ENCODE data around the gene SNX2.

SNX2 gene

GRCh38 chr5:122766130-122766529, 8.8 kb upstream of the SNX2 start:
- no peak for TF ChIP-seq Cebpa-rat (IDR thresholded peaks at IDR 0.05)
- no peak overlapping the region for H3K4me2 ChIP-seq
- no peaks in the 10 kb centered on the region for H3K36me3 ChIP-seq
- no peak overlapping the region for H3K27ac ChIP-seq
- no peak overlapping the region for H3K4me3 ChIP-seq
- H3K9ac ChIP-seq: no peak overlapping the region
- H3K9me3 ChIP-seq: no peaks in the 10 kb centered on the region
- no peaks in the 10 kb centered on the region for H3K4me1 ChIP-seq
- H3K27me3 ChIP-seq: no peaks in the 10 kb centered on the region
- no peaks in the 10 kb centered on the region for H4K20me1 ChIP-seq

DNA sequence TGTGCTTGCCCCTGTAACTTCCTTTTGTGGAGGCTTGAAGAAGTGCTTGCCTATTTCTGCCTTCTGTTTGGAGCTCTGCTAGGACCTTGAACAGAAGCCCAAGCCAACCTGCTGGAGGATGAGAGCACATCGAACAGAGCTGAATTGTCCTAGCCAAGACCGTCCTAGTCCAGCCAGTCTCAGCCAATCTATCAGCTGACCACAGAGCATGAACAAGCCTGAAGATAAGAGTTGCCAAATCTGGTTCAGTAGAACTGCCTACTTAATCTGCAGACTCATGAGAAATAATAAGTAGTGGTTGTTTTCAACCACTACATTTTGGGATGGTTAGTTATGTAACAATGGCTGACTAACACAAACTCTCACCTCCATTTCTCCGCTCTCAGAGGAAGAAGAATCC, 4.4 kb upstream of the SNX2 start:
- no peak overlapping the region for H3K27ac ChIP-seq
- no peak for TF ChIP-seq Cebpa-rat (IDR thresholded peaks at IDR 0.05)
- no peaks in the 10 kb centered on the region for H3K9me3 ChIP-seq
- no peak overlapping the region for H3K9ac ChIP-seq
- H3K4me3 ChIP-seq: no peak overlapping the region
- no peaks in the 10 kb centered on the region for H3K36me3 ChIP-seq
- no peaks in the 10 kb centered on the region for H3K4me1 ChIP-seq
- no peaks in the 10 kb centered on the region for H3K27me3 ChIP-seq
- H3K4me2 ChIP-seq: no peak overlapping the region
- no peaks in the 10 kb centered on the region for H4K20me1 ChIP-seq

DNA sequence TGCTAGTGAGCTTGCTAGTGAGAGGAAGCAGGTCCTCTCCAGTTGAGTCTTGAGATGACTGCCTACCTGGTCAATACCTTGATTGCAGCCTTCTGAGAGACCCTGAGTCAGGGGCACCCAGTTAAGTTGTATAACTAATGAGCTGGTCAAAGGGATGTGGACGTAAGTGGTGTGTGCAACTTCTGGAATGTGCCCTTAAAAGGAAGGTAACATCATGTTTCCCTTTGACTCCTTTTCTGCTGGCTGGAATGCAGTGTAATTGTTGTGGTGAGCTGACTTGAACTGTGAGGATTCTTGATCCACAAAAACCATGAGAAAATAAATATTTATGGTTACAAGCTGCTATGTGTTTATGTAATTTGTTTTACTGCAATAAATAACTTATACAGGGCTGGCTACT, 2.4 kb upstream of the SNX2 start:
- Histone ChIP-seq H3K27me3 (no peaks in the 10 kb centered on the region), H3K4me1 (peaks cover 5% of the 10 kb centered on the region), H3K9me3 (no peaks in the 10 kb centered on the region), H4K20me1 (peaks cover 16% of the 10 kb centered on the region), H3K4me2 (no peak overlapping the region), H3K36me3 (no peaks in the 10 kb centered on the region), H3K4me3 (no peak overlapping the region), H3K9ac (no peak overlapping the region), H3K27ac (no peak overlapping the region)
- no peak for TF ChIP-seq Cebpa-rat (IDR thresholded peaks at IDR 0.05)

DNA sequence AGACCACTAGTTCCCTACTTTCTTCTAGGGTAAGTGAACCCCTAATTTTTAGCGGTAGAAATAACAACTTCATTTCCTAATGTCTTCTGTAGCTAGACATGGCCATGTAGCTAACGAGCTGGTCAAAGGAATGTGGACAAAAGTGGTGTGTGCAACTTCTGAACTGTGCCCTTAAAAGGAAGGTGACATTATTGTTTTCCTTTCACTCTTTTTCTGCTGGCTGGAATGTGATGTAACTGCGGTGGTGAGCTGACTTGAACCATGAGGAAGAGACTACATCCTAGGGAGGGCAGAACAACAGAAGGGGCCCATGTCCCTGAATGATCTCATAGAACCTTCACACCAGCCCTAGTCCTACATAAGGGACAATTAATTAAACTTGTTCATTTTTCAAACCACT, 1.3 kb upstream of the SNX2 start:
- Histone ChIP-seq H3K4me3 (no peak overlapping the region), H3K9ac (no peak overlapping the region), H3K4me2 (no peak overlapping the region)

DNA sequence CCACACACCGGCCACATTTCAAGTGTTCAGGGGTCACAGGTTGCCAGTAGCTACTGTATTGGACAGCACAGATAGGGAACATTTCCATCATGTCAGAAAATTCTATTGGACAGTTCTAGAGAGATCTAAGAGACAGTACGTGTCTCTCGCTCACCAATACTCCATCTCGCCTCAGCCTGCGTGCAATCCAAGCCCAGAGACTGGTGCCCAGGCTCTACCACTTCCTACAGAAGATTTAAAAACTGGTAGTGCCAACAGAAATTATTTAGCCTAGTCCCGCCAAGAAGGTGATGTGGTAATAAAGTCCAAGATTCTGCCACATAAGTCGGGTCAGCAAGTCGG, 390 bp upstream of the SNX2 start:
- no peaks in the 10 kb centered on the region for H3K27me3 ChIP-seq
- H3K4me2 ChIP-seq: peak overlapping the region; percentile 80
- H3K4me3 ChIP-seq: peak overlapping the region; percentile 97
- H3K9me3 ChIP-seq: peaks cover 6% of the 10 kb centered on the region; the same call in 1 of the 2 replicates
- H3K36me3 ChIP-seq: peaks cover 7% of the 10 kb centered on the region
- no peak for TF ChIP-seq Cebpa-rat (IDR thresholded peaks at IDR 0.05)
- no peak overlapping the region for H3K27ac ChIP-seq
- peaks cover 37% of the 10 kb centered on the region for H4K20me1 ChIP-seq
- H3K9ac ChIP-seq: no peak overlapping the region
- peaks cover 17% of the 10 kb centered on the region for H3K4me1 ChIP-seq

More for the DNA sequence above, 1.3 kb upstream of the SNX2 start:
- Histone ChIP-seq H3K27ac (no peak overlapping the region), H3K4me1 (peaks cover 17% of the 10 kb centered on the region), H4K20me1 (peaks cover 28% of the 10 kb centered on the region), H3K9me3 (no peaks in the 10 kb centered on the region), H3K27me3 (no peaks in the 10 kb centered on the region), H3K36me3 (no peaks in the 10 kb centered on the region)
- no peak for TF ChIP-seq Cebpa-rat (IDR thresholded peaks at IDR 0.05)

DNA sequence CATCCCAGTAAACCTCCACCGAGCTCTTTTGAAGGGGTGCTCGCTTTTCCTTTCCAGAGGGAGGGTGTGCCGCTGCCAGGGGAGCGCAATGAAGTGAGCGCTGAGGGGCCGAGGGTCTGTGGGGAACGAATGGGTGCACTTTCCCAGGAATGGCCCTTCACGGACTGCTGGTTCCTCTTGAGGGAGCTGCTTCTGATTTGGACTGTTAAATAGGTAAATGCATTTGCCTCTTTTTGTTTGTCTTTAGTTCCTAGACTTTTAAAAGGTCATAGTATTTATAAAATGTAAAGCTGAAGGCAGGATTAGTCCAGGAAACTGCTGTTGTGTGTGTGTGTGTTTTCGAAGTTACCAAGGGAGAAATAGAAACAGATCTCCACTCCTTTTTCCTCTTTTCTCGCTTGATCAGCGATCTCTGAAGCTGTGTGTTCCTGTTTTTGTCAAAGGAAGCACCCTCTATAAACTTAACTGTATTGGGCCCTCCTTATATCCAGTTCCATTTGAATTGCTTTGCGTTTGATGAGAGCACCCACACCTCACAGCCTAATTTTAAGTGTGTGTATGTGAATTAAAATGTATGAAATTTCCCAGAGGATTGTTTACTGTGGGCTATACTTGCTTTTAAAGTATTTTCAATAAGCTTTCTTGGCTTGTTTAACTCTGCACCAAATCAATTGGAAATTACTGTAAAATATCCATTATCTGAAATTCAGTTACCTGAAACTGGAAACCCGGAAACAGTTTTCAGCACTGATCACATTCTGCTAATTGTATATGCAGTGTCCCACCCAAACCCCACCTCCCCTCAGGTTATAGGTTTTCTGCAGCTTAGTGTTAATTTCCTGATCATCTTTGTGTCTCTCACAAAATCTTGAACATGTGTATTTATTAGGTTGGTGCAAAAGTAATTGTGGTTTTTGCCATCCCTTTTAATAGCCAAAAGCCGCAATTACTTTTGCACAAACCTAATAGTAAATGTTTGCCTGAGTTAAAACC, 966 bp downstream of the SNX2 start:
- TF ChIP-seq Cebpa-rat (IDR thresholded peaks at IDR 0.05): no peak
- Histone ChIP-seq H3K4me3 (peak overlapping the region; percentile 97), H3K27ac (peak overlapping the region; percentile 94), H3K4me1 (peaks cover 17% of the 10 kb centered on the region), H3K9ac (peak overlapping the region; percentile 94), H3K27me3 (no peaks in the 10 kb centered on the region), H3K4me2 (peak overlapping the region; percentile 78), H4K20me1 (peaks cover 50% of the 10 kb centered on the region), H3K9me3 (peaks cover 19% of the 10 kb centered on the region), H3K36me3 (peaks cover 21% of the 10 kb centered on the region)

- Histone ChIP-seq H3K4me2 (peak overlapping the region; percentile 78), H4K20me1 (peaks cover 72% of the 10 kb centered on the region), H3K4me3 (no peak overlapping the region), H3K27me3 (no peaks in the 10 kb centered on the region), H3K9me3 (peaks cover 41% of the 10 kb centered on the region), H3K4me1 (peaks cover 17% of the 10 kb centered on the region), H3K36me3 (peaks cover 42% of the 10 kb centered on the region), H3K27ac (no peak overlapping the region), H3K9ac (no peak overlapping the region)
- TF ChIP-seq Cebpa-rat (IDR thresholded peaks at IDR 0.05): no peak
Measured at GRCh38 chr5:122778157-122778556, 3.3 kb downstream of the SNX2 start.

- Histone ChIP-seq H3K4me3 (no peak overlapping the region), H3K9ac (no peak overlapping the region), H3K27ac (no peak overlapping the region), H4K20me1 (peaks cover 84% of the 10 kb centered on the region), H3K4me1 (peaks cover 17% of the 10 kb centered on the region), H3K27me3 (no peaks in the 10 kb centered on the region), H3K36me3 (peaks cover 44% of the 10 kb centered on the region), H3K9me3 (peaks cover 51% of the 10 kb centered on the region), H3K4me2 (no peak overlapping the region)
- TF ChIP-seq Cebpa-rat (IDR thresholded peaks at IDR 0.05): no peak
Measured at GRCh38 chr5:122779451-122779850, 4.6 kb downstream of the SNX2 start.

DNA sequence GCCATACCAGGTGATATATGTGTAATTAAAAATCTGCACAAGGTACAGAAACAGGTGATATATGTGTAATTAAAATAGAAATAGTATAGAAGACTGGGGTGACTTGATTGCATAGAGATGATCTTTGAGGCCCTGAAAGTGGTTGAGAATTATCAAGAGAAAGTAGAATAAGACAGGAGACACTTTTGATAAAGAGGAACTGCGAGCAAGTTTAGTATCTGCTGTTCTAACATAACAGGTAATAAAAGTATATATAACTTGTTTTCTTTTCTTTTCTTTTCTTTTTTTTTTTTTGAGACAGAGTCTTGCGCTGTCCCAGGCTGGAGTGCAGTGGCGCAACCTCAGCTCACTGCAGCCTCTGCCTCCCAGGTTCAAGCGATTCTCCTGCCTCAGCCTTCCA, 5.4 kb downstream of the SNX2 start:
- Histone ChIP-seq H3K27ac (no peak overlapping the region), H3K9ac (no peak overlapping the region), H3K9me3 (peaks cover 60% of the 10 kb centered on the region), H3K27me3 (no peaks in the 10 kb centered on the region), H3K4me1 (peaks cover 17% of the 10 kb centered on the region), H3K4me3 (no peak overlapping the region), H3K4me2 (no peak overlapping the region), H3K36me3 (peaks cover 52% of the 10 kb centered on the region), H4K20me1 (peaks cover 92% of the 10 kb centered on the region)
- no peak for TF ChIP-seq Cebpa-rat (IDR thresholded peaks at IDR 0.05)

GRCh38 chr5:122781465-122781864, 6.6 kb downstream of the SNX2 start:
- H3K4me2 ChIP-seq: no peak overlapping the region
- H3K9ac ChIP-seq: no peak overlapping the region
- H3K36me3 ChIP-seq: peaks cover 55% of the 10 kb centered on the region
- no peak for TF ChIP-seq Cebpa-rat (IDR thresholded peaks at IDR 0.05)
- no peak overlapping the region for H3K27ac ChIP-seq
- H3K4me3 ChIP-seq: no peak overlapping the region
- H3K4me1 ChIP-seq: peaks cover 17% of the 10 kb centered on the region
- H3K27me3 ChIP-seq: no peaks in the 10 kb centered on the region
- peaks cover 91% of the 10 kb centered on the region for H4K20me1 ChIP-seq
- H3K9me3 ChIP-seq: peaks cover 66% of the 10 kb centered on the region

All from BLaER1 (cell line).